OCI-LY1 (cell line): ENCODE results near the gene TARP.

ENCODE experiments used
- H2AFZ ChIP-seq: fragments of 200-600 bp; sonication (generic), shearing (Covaris generic); 2 replicates; pipeline ENCODE4 v1.6.0; 2014; ENCODE audit warnings: antibody characterized with exemption, mild to moderate bottlenecking, low read length
- H3F3A ChIP-seq: fragments of 200-600 bp; sonication (generic), shearing (Covaris generic); 2 replicates; pipeline ENCODE4 v1.6.0; 2014; ENCODE audit warnings: mild to moderate bottlenecking, antibody characterized with exemption, low read length, moderate library complexity; ENCODE audit not compliant: insufficient read depth
- H3K27ac ChIP-seq: fragments of 200-600 bp; sonication (generic); 2 replicates; pipeline ENCODE4 v1.5.1; 2014; ENCODE audit warnings: low read length, mixed run types, mild to moderate bottlenecking, low read depth; ENCODE audit not compliant: poor library complexity, severe bottlenecking
- H3K27me3 ChIP-seq: fragments of 200-600 bp; sonication (generic); 2 replicates; pipeline ENCODE4 v1.6.0; 2014; ENCODE audit warnings: antibody characterized with exemption, mild to moderate bottlenecking, low read length, moderate library complexity; ENCODE audit not compliant: insufficient read depth
- H3K36me3 ChIP-seq: fragments of 200-600 bp; sonication (generic); 2 replicates; pipeline ENCODE4 v1.6.1; 2014; ENCODE audit warnings: mild to moderate bottlenecking, antibody characterized with exemption, low read length, moderate library complexity, mixed read lengths; ENCODE audit not compliant: insufficient read depth
- H3K4me1 ChIP-seq: fragments of 200-600 bp; sonication (generic); 2 replicates; pipeline ENCODE4 v1.5.1; 2014; ENCODE audit warnings: mild to moderate bottlenecking, low read length, moderate library complexity; ENCODE audit not compliant: insufficient read depth, severe bottlenecking
- H3K4me2 ChIP-seq: fragments of 200-600 bp; sonication (generic), shearing (Covaris generic); 2 replicates; pipeline ENCODE4 v1.6.1; 2014; ENCODE audit warnings: low read length
- H3K4me3 ChIP-seq: fragments of 200-600 bp; sonication (generic); 2 replicates; pipeline ENCODE4 v1.5.1; 2014; ENCODE audit warnings: low read length, low read depth, mild to moderate bottlenecking, mixed read lengths; ENCODE audit not compliant: poor library complexity, severe bottlenecking
- H3K79me2 ChIP-seq: fragments of 200-600 bp; shearing (Covaris generic); 2 replicates; pipeline ENCODE4 v1.6.1; 2016; ENCODE audit warnings: mixed run types, low read length, mixed read lengths; ENCODE audit not compliant: insufficient read depth
- H3K9ac ChIP-seq: fragments of 200-600 bp; sonication (generic), shearing (Covaris generic); 2 replicates; pipeline ENCODE4 v1.6.1; 2014; ENCODE audit warnings: mild to moderate bottlenecking, low read length, mixed read lengths
- H3K9me2 ChIP-seq: fragments of 200-600 bp; sonication (generic), shearing (Covaris generic); 2 replicates; pipeline ENCODE4 v1.6.1; 2014; ENCODE audit warnings: low read depth, mild to moderate bottlenecking, low read length, mixed read lengths
- H3K9me3 ChIP-seq: fragments of 200-600 bp; shearing (Covaris generic); 2 replicates; pipeline ENCODE4 v1.6.1; 2014; ENCODE audit warnings: low read length, mixed read lengths
- H4K20me1 ChIP-seq: fragments of 200-600 bp; sonication (generic), shearing (Covaris generic); 2 replicates; pipeline ENCODE4 v1.6.0; 2016; ENCODE audit warnings: mild to moderate bottlenecking, low read length; ENCODE audit not compliant: insufficient read depth
- CTCF ChIP-seq: fragments of 200-600 bp; sonication (generic), shearing (Covaris generic); IDR thresholded peaks from 2 replicates; pipeline ENCODE4 v1.5.1; 2017; ENCODE audit warnings: mild to moderate bottlenecking, antibody characterized with exemption, low read length, moderate library complexity, mixed read lengths
- EZH2 ChIP-seq: fragments of 200-600 bp; sonication (generic), shearing (Covaris generic); IDR thresholded peaks from 2 replicates; pipeline ENCODE4 v1.8.0; 2017; ENCODE audit warnings: borderline replicate concordance, mixed run types, mild to moderate bottlenecking, antibody characterized with exemption, low read length, moderate library complexity, mixed read lengths

Gene TARP

GRCh38 chr7:38294926-38295325 is 21.5 kb upstream of the TARP start:
- H3K9me3 ChIP-seq, result no peaks in the 10 kb centered on the region
- no peak overlapping the region for H3K4me2 ChIP-seq
- H3K36me3 ChIP-seq, result no peaks in the 10 kb centered on the region
- no peaks in the 10 kb centered on the region for H3K27me3 ChIP-seq
- TF ChIP-seq CTCF (no peak), EZH2 (no peak)
- H3K4me1 ChIP-seq, result no peaks in the 10 kb centered on the region
- H3K4me3 ChIP-seq, result no peak overlapping the region
- H2AFZ ChIP-seq, result no peak overlapping the region
- H3K27ac ChIP-seq, result no peak overlapping the region
- no peak overlapping the region for H3K9ac ChIP-seq
- H3F3A ChIP-seq, result no peaks in the 10 kb centered on the region
- no peaks in the 10 kb centered on the region for H3K9me2 ChIP-seq
- H4K20me1 ChIP-seq, result no peaks in the 10 kb centered on the region
- H3K79me2 ChIP-seq, result no peaks in the 10 kb centered on the region

- no peak overlapping the region for H3K4me2 ChIP-seq
- H3K9me3 ChIP-seq, result no peaks in the 10 kb centered on the region
- H2AFZ ChIP-seq, result no peak overlapping the region
- H3K9me2 ChIP-seq, result no peaks in the 10 kb centered on the region
- H3K27me3 ChIP-seq, result no peaks in the 10 kb centered on the region
- TF ChIP-seq EZH2 (no peak), CTCF (no peak)
- no peak overlapping the region for H3K4me3 ChIP-seq
- H3K4me1 ChIP-seq, result no peaks in the 10 kb centered on the region
- no peaks in the 10 kb centered on the region for H4K20me1 ChIP-seq
- no peaks in the 10 kb centered on the region for H3K36me3 ChIP-seq
- H3K79me2 ChIP-seq, result no peaks in the 10 kb centered on the region
- H3K27ac ChIP-seq, result no peak overlapping the region
- no peak overlapping the region for H3K9ac ChIP-seq
- H3F3A ChIP-seq, result no peaks in the 10 kb centered on the region
Observed at GRCh38 chr7:38292442-38292841, 19.0 kb upstream of the TARP start.

GRCh38 chr7:38291650-38292049 is 18.2 kb upstream of the TARP start:
- no peak for TF ChIP-seq EZH2
- TF ChIP-seq CTCF, result no peak
- Histone ChIP-seq H2AFZ (no peak overlapping the region), H3K4me2 (no peak overlapping the region)

More at GRCh38 chr7:38291650-38292049, 18.2 kb upstream of the TARP start:
- no peak overlapping the region for H3K4me3 ChIP-seq
- no peaks in the 10 kb centered on the region for H3K36me3 ChIP-seq
- no peak overlapping the region for H3K27ac ChIP-seq
- H3K79me2 ChIP-seq, result no peaks in the 10 kb centered on the region
- H3K9me3 ChIP-seq, result no peaks in the 10 kb centered on the region
- H3K9ac ChIP-seq, result no peak overlapping the region
- no peaks in the 10 kb centered on the region for H3K4me1 ChIP-seq
- H3K9me2 ChIP-seq, result no peaks in the 10 kb centered on the region
- no peaks in the 10 kb centered on the region for H3F3A ChIP-seq
- no peaks in the 10 kb centered on the region for H3K27me3 ChIP-seq
- no peaks in the 10 kb centered on the region for H4K20me1 ChIP-seq
